Peyer's patch (tissue), 4 donors: ENCODE data around the gene OGFOD1.

Experiments
- CTCF ChIP-seq, 6 experiments: fragments of 450-650 bp in 4 of 6; fragments of 200-600 bp in 2 of 6; sonication (generic) in 1 of 6; IDR thresholded peaks; one replicate each; pipeline ENCODE4 v1.5.1; 2017 to 2019; ENCODE audit warnings: antibody characterized with exemption in 6 of 6, mild to moderate bottlenecking in 3 of 6, moderate library complexity in 1 of 6
- POLR2A ChIP-seq, 2 donors: fragments of 450-650 bp; IDR thresholded peaks; one replicate each; pipeline ENCODE4 v1.5.1; 2017; ENCODE audit warnings: antibody characterized with exemption in 2 of 2, mild to moderate bottlenecking in 2 of 2, moderate library complexity in 2 of 2

- TF ChIP-seq CTCF (IDR thresholded peaks at IDR 0.05) (no peak), POLR2A (IDR thresholded peaks at IDR 0.05) (no peak)
These were observed 19.3 kb downstream of the OGFOD1 start for GRCh38 chr16:56470666-56471065.
